Activated CD4-positive, alpha-beta T cell treated with anti-CD3 and anti-CD28 coated beads, Interleukin-2, amount 50 U/mL, for 24 hours (primary cell): Measurements from ENCODE around the gene HOPX.
A peak's percentile ranks its signal among the peaks of the same experiment; 100 is the strongest.
"Not testable (repeated sequence)": the region's sequence is repeated elsewhere in the genome, so short reads cannot be mapped to it uniquely, and the experiment has no call there.

Experiments
- DNase-seq, 2 donors: peaks; one replicate each; pipeline ENCODE4 v3.0.0-alpha.2; 2020; ENCODE audit warnings: low read depth in 1 of 2, low spot score in 1 of 2

The HOPX gene, protein sequence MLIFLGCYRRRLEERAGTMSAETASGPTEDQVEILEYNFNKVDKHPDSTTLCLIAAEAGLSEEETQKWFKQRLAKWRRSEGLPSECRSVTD

GRCh38 chr4:56681158-56681852 lies at the start of gene HOPX:
Gene HOPX (minus strand): TSS chr4:56681296. CDS start chr4:56657816, 23,480 bp downstream.
- DNase-seq = peak; percentile 45 to 56

DNA sequence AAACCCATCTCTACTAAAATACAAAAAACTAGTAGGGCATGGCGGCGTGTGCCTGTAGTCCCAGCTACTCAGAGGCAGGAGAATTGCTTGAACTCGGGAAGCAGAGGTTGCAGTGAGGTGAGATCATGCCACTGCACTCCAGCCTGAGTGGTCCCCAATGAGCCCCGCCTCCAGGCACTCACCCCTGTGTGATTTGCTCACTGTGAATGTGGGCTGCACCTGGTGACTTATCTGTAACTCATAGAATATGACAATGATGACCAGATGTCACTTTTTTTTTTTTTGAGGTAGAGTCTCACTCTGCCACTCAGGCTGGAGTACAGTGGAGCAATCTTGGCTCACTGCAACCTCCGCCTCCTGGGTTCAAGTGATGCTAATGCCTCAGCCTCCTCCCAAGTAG lies 49.0 kb upstream of the HOPX start:
- DNase-seq = no peak

- no peak for DNase-seq
Observed at GRCh38 chr4:56728512-56728911, 47.4 kb upstream of the HOPX start.

- DNase-seq = no peak
Observed at GRCh38 chr4:56727150-56727549, 46.1 kb upstream of the HOPX start.

DNA sequence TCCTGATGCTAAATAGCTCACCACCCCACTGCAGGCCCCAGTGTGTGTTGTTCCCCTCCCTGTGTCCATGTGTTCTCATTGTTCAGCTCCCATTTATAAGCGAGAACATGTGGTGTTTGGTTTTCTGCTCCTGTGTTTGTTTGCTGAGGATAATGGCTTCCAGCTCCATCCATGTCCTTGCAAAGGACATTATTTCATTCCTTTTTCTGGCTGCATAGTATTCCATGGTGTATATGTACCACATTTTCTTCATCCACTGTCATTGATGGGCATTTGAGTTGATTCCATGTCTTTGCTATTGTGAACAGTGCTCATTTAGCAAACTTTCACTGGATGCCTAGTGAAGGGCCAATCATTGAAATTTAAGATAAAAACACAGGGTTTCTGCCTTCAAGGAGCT lies 45.5 kb upstream of the HOPX start:
- not testable (repeated sequence) for DNase-seq

DNA sequence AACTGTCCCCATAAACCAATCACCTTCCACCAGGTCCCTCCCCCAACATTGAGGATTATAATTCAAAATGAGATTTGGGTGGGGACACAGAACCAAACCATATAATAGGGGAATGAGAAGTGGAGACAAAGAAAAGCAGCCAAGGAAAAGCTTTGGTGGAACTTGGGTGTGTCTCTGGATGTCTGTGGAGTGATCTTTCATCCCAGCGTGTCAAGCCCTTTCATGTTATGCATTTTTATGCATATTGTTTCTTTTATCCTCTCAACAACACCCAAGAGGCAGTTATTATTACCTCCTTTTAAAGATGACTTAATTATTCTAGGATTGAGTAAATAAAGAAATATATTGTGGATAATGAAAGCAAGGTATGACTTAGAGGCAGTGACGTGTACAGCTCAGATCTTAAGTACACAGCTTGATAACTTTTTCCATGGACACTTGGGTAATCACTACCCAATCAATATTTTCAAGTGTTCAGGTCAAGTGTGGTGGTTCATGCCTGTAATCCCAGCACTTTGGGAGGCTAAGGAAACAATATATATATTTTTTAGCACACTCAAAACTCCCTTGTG lies 42.6 kb upstream of the HOPX start:
- DNase-seq = no peak

GRCh38 chr4:56723201-56723605 lies 42.1 kb upstream of the HOPX start:
- DNase-seq = peak in 1 of 2 donors; percentile 4

GRCh38 chr4:56708146-56708545 lies 27.1 kb upstream of the HOPX start:
- DNase-seq = no peak

DNA sequence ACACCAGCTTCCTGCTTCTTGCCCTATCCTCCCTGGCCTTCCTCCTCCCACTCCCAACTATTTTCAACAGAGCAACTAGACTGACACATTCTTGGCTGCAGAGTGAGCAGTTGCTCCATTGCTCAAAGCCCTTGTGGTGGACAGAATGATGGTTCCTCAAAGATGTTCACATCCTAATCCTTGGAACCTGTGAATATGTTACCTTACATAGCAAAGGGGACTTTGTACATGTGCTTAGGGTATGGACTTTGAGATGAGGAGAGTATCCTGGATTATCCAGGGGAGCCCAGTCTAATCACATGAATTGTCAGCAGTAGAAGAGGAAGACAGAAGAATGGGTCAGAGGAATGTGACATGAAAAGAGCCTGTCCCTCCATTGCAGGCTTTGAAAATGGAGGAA lies 24.9 kb upstream of the HOPX start:
- no peak for DNase-seq

GRCh38 chr4:56705334-56705733 lies 24.2 kb upstream of the HOPX start:
- DNase-seq = no peak

DNA sequence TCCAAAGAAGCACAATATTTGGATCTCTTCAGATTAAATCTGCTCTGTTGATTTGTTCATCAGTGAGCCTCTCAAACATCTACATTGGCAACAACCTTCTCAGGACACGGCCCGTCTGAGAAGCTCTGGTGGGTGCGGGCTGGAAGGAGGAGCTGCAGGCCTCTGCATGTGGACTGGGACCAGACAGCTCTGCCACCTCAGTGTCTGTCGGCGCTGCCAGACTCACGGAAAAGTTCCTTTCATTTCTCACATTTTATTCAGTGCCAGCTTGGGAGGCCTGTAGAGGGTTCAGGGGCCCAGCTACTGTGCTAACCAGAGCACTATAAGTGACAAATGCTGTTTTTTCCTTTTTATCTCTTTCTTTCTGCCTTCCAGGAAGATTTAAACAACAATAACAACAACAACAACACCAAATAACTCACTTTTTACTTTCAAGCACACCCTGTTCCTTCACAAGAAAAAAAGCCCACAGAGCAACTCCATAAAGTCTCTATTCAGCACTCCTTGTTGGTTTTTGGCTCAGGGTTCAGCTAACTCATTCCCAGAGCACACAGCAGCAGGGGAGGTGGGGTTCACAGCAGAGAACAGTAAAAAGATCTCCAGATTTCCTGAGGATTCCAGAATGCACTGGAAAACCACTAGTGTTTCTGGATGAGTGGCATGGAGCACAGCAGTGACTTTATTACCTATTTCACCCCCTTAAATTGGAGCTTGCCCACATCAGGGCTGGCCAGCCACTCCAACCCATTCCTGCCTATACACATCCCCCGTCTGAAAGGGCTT lies 23.2 kb upstream of the HOPX start:
- DNase-seq = no peak

GRCh38 chr4:56703378-56703777 lies 22.3 kb upstream of the HOPX start:
- no peak for DNase-seq

- DNase-seq = no peak
Observed at GRCh38 chr4:56701644-56702043, 20.5 kb upstream of the HOPX start.

- no peak for DNase-seq
Observed at GRCh38 chr4:56701161-56701480, 20.0 kb upstream of the HOPX start.

DNA sequence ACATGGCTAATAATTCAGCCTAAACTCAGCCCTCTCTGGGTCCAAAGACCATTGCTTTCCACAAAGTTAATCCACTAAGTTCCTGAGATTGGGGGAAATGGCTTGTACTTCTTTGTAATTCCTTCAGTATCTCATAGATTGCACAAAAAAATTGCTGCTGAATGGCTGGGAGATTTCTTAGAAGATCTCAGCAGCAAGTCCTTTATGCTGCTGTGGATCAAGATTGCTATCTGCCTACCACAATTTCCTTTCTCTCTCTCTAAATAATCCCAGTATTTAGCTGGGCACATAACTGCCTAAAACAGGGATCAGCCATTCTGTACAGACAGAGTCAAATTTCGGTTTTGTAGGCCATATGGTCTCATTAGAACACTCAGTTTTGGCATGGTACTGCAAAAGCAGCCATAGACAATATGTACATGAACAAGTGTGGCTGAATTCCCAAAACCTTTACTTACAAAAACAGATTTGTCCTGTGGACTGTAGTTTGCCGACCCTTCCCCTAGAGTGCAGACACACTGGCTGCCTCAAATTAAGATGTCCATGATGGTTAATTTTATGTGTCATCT lies 18.5 kb upstream of the HOPX start:
- no peak for DNase-seq

- DNase-seq = no peak
Observed at GRCh38 chr4:56698329-56698728, 17.2 kb upstream of the HOPX start.

- no peak for DNase-seq
Observed at GRCh38 chr4:56696056-56696455, 15.0 kb upstream of the HOPX start.

- not testable (repeated sequence) for DNase-seq
Observed at GRCh38 chr4:56693476-56693875, 12.4 kb upstream of the HOPX start.

DNA sequence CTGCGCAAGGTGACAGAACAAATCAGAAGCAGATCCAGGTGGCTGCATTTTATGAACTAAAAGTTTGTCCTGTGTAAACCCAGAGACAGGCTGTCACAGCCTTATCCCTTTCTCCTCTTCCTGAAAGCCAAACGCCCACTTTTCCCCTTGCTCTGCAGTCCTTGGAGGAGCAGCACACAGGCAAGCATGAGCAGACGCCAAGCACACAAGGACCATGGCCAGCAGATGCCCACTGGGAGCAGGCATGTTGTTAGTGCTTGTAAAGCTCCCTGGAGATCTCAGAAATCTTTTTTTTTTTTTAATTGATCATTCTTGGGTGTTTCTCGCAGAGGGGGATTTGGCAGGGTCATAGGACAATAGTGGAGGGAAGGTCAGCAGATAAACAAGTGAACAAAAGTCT lies 11.5 kb upstream of the HOPX start:
- no peak for DNase-seq

GRCh38 chr4:56691425-56691824 lies 10.3 kb upstream of the HOPX start:
- DNase-seq = no peak

DNA sequence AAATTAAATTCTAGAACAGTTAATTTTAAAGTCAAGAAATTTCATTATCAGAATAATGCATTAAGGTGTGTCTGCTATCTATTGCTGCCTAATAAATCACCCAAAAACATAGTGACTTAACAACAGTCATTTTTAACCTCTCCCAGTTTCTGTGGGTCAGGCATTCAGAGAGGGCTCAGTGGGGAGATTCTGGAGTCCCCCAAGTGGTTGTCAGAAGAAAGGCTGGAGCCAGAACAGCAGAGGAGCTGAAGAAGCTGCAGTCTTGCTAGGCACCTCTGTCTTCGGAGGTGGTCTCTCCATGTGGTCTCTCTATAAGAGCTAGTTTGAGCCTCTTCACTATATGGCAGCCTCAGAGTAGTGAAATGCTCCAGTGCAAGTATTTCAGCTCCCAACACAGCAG lies 9.3 kb upstream of the HOPX start:
- DNase-seq = no peak
